Adrenal gland (tissue), 5 donors: ENCODE results near the gene ANXA9.

Experiments used
- POLR2A ChIP-seq, 2 donors: fragments of 450-650 bp; IDR thresholded peaks; one replicate each; pipeline ENCODE4 v1.6.1; 2017; ENCODE audit warnings: antibody characterized with exemption in 2 of 2, mild to moderate bottlenecking in 2 of 2, moderate library complexity in 1 of 2
- TF ChIP-seq, protein P1 (sequence below), 6 experiments: fragments of 450-650 bp in 4 of 6; fragments of 200-600 bp in 2 of 6; sonication (generic) in 1 of 6; IDR thresholded peaks; 1 replicate in 5 of 6; 2 replicates in 1 of 6; pipeline versions ENCODE4 v1.5.1 to v1.8.0; 2016 to 2021; ENCODE audit warnings: antibody characterized with exemption in 6 of 6, mild to moderate bottlenecking in 2 of 6, moderate library complexity in 1 of 6
- donor health status: DM: no; HTN: no; CAD: no.

DNA sequence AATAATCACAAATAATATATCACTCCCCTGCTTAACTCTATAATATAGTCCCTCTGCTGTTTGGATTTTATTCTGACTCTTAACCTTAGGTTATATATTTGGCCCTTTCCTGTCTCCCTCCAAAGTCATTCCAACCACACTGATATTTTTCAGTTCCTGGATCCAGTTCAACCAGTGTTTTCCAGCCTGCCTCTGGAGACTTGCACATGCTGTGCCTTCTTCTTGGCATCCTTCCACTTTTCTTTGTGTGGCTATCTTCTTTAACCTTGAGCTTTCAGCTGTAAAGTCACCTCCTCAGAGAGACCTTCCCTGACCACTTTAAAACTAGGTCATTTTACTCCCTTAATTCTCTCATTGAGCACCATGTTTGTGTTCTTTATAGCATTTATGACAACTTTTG, 26.8 kb upstream of the ANXA9 start:
- TF ChIP-seq, protein P1, sequence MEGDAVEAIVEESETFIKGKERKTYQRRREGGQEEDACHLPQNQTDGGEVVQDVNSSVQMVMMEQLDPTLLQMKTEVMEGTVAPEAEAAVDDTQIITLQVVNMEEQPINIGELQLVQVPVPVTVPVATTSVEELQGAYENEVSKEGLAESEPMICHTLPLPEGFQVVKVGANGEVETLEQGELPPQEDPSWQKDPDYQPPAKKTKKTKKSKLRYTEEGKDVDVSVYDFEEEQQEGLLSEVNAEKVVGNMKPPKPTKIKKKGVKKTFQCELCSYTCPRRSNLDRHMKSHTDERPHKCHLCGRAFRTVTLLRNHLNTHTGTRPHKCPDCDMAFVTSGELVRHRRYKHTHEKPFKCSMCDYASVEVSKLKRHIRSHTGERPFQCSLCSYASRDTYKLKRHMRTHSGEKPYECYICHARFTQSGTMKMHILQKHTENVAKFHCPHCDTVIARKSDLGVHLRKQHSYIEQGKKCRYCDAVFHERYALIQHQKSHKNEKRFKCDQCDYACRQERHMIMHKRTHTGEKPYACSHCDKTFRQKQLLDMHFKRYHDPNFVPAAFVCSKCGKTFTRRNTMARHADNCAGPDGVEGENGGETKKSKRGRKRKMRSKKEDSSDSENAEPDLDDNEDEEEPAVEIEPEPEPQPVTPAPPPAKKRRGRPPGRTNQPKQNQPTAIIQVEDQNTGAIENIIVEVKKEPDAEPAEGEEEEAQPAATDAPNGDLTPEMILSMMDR (IDR thresholded peaks at IDR 0.05) = no peak
- TF ChIP-seq POLR2A (IDR thresholded peaks at IDR 0.05) = no peak
